Neural cell (in vitro differentiated cells): ENCODE results near the gene ANGPT4. TPM values are rescaled to one million over a fixed set of nuclear protein-coding genes. Genes with fewer than 3 reads are reported as not detected.

Experiments used
- H2AFZ ChIP-seq: fragments of 200-600, 300-800 bp; sonication (generic), shearing (Covaris generic); 2 replicates; pipeline ENCODE4 v1.6.0; 2014; ENCODE audit warnings: low read depth, mild to moderate bottlenecking, antibody characterized with exemption, low read length, moderate library complexity
- H3F3A ChIP-seq: fragments of 200-600 bp; shearing (Covaris generic); 2 replicates; pipeline ENCODE4 v1.6.1; 2016; ENCODE audit warnings: mild to moderate bottlenecking, moderate library complexity, mixed read lengths, antibody characterized with exemption, low read length; ENCODE audit not compliant: insufficient read depth, poor library complexity, severe bottlenecking
- H3K27ac ChIP-seq: fragments of 200-600, 300-800 bp; sonication (generic), shearing (Covaris generic); 2 replicates; pipeline ENCODE4 v1.5.1; 2014; ENCODE audit warnings: mild to moderate bottlenecking, low read length, moderate library complexity
- H3K27me3 ChIP-seq: fragments of 300-800, 200-600 bp; sonication (generic), shearing (Covaris generic); 2 replicates; pipeline ENCODE4 v1.6.0; 2014; ENCODE audit warnings: mild to moderate bottlenecking, low read depth, low read length, moderate library complexity; ENCODE audit not compliant: insufficient read depth
- H3K36me3 ChIP-seq: fragments of 300-800, 200-600 bp; sonication (generic), shearing (Covaris generic); 2 replicates; pipeline ENCODE4 v1.5.1; 2014; ENCODE audit warnings: mild to moderate bottlenecking, antibody characterized with exemption, low read length, moderate library complexity; ENCODE audit not compliant: insufficient read depth
- H3K4me2 ChIP-seq: fragments of 300-800, 200-600 bp; sonication (generic), shearing (Covaris generic); 2 replicates; pipeline ENCODE4 v1.6.0; 2014; ENCODE audit warnings: mild to moderate bottlenecking, low read length
- H3K4me3 ChIP-seq: fragments of 300-800, 200-600 bp; sonication (generic), shearing (Covaris generic); 2 replicates; pipeline ENCODE4 v1.5.1; 2014; ENCODE audit warnings: mild to moderate bottlenecking, low read length, moderate library complexity
- H3K79me2 ChIP-seq: fragments of 200-600 bp; shearing (Covaris generic); replicated peaks from 2 replicates; pipeline ENCODE4 v1.6.0; 2014; ENCODE audit warnings: mild to moderate bottlenecking, low read length, moderate library complexity; ENCODE audit not compliant: insufficient read depth
- H3K9ac ChIP-seq: fragments of 300-800, 200-600 bp; sonication (generic), shearing (Covaris generic); 2 replicates; pipeline ENCODE4 v1.6.1; 2016; ENCODE audit warnings: mild to moderate bottlenecking, low read length, mixed read lengths
- H3K9me2 ChIP-seq: fragments of 200-600 bp; shearing (Covaris generic); 2 replicates; pipeline ENCODE4 v1.6.1; 2016; ENCODE audit warnings: mild to moderate bottlenecking, low read length, mixed read lengths; ENCODE audit not compliant: insufficient read depth
- H3K9me3 ChIP-seq: fragments of 200-600, 300-800 bp; sonication (generic), shearing (Covaris generic); 2 replicates; pipeline ENCODE4 v1.6.1; 2016; ENCODE audit warnings: mild to moderate bottlenecking, mixed run types, low read length, moderate library complexity, mixed read lengths
- H4K20me1 ChIP-seq: fragments of 200-600 bp; shearing (Covaris generic); 2 replicates; pipeline ENCODE4 v1.6.1; 2016; ENCODE audit warnings: mild to moderate bottlenecking, mixed run types; ENCODE audit not compliant: insufficient read depth
- CTCF ChIP-seq: fragments of 450-650 bp; IDR thresholded peaks from 2 replicates; pipeline ENCODE4 v1.5.1; 2014; ENCODE audit warnings: antibody characterized with exemption, mild to moderate bottlenecking, moderate library complexity; ENCODE audit not compliant: poor library complexity, severe bottlenecking
- EP300 ChIP-seq: fragments of 450-650 bp; conservative IDR thresholded peaks from 2 replicates; pipeline ENCODE4 v1.6.1; 2014; ENCODE audit warnings: antibody characterized with exemption, mild to moderate bottlenecking, moderate library complexity; ENCODE audit not compliant: poor library complexity, severe bottlenecking
- EZH2 ChIP-seq: fragments of 200-600, 300-800 bp; shearing (Covaris generic), sonication (generic); IDR thresholded peaks from 2 replicates; pipeline ENCODE4 v1.6.1; 2014; ENCODE audit warnings: antibody characterized with exemption, low read length, borderline replicate concordance, mild to moderate bottlenecking; ENCODE audit not compliant: insufficient read depth, poor library complexity, severe bottlenecking
- MXI1 ChIP-seq: fragments of 450-650 bp; conservative IDR thresholded peaks from 2 replicates; pipeline ENCODE4 v1.6.1; 2014; ENCODE audit warnings: antibody characterized with exemption, mild to moderate bottlenecking; ENCODE audit not compliant: poor library complexity, severe bottlenecking
- POLR2AphosphoS5 ChIP-seq: IDR thresholded peaks from 2 replicates; pipeline ENCODE4 v1.6.1; 2012
- RAD21 ChIP-seq: fragments of 450-650 bp; conservative IDR thresholded peaks from 2 replicates; pipeline ENCODE4 v1.6.1; 2014; ENCODE audit warnings: antibody characterized with exemption, mild to moderate bottlenecking, moderate library complexity
- REST ChIP-seq: IDR thresholded peaks from 2 replicates; pipeline ENCODE4 v1.6.1; 2012; ENCODE audit warnings: borderline replicate concordance
- SMC3 ChIP-seq: fragments of 450-650 bp; conservative IDR thresholded peaks from 2 replicates; pipeline ENCODE4 v1.6.1; 2014; ENCODE audit warnings: antibody characterized with exemption, mild to moderate bottlenecking, moderate library complexity; ENCODE audit not compliant: poor library complexity
- TAF1 ChIP-seq: IDR thresholded peaks from 2 replicates; pipeline ENCODE4 v1.6.1; 2012; ENCODE audit warnings: low read depth
- polyA plus RNA-seq: library from polyadenylated mRNA; depleted of rRNA; stranded (reverse); fragments of >200 nt; gene quantifications from 2 replicates; pipeline ENCODE4 v1.2.3, GENCODE V29; 2014

ANGPT4 gene
- polyA plus RNA-seq, 1 donor from 2014 or later = not detected

DNA sequence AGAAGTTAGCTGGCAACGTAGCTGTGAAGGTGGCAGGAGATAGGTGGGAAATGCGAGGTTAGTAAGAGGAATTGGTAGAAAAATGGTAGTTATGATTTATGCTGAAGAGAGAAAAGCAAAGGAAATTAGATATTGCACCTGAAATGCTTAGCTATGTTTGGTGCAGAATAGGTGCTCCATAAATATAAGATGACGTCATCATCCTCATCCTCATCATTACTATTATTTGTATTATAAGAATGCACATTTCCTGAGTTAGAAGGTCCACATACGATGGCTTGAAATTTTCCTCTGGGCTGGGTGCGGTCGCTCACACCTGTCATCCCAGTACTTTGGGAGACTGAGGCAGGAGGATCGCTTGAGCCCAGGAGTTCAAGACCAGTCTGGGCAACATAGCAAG is 39.5 kb upstream of the ANGPT4 start:
- Histone ChIP-seq H3K9me3 (no peaks in the 10 kb centered on the region), H3K27me3 (no peaks in the 10 kb centered on the region), H2AFZ (no peak overlapping the region), H3K27ac (no peak overlapping the region), H3K9ac (no peak overlapping the region), H3K36me3 (no peaks in the 10 kb centered on the region), H3F3A (no peaks in the 10 kb centered on the region), H3K4me3 (no peak overlapping the region), H3K4me2 (no peak overlapping the region), H4K20me1 (no peaks in the 10 kb centered on the region), H3K79me2 (no peaks in the 10 kb centered on the region), H3K9me2 (no peaks in the 10 kb centered on the region)
- TF ChIP-seq EP300 (no peak), REST (no peak), POLR2AphosphoS5 (no peak), TAF1 (no peak), SMC3 (no peak), EZH2 (no peak), CTCF (no peak), RAD21 (no peak), MXI1 (no peak)

DNA sequence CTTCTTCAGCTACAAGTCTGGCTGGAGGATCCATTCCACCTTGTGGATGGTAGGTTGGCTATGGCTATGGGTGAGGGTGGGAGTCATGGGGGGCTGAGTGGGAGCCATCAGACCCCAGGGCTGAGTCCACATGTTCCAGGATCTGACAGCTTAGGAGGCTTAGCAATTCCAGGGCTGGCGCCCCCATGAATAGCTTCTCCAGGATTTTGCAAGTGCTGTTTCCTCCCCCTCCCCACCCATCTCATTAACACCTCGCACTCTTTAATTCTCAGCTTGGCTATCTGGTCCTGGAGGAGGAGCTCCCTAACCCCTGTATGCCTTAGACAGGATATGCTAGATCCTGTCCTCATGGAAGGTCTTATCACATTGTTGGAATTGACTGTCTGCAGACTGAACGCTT is 39.0 kb upstream of the ANGPT4 start:
- H3K27me3 ChIP-seq = no peaks in the 10 kb centered on the region
- no peak overlapping the region for H2AFZ ChIP-seq
- H3K27ac ChIP-seq = no peak overlapping the region
- H3K9ac ChIP-seq = no peak overlapping the region
- H3K36me3 ChIP-seq = no peaks in the 10 kb centered on the region
- no peaks in the 10 kb centered on the region for H3K9me3 ChIP-seq
- no peaks in the 10 kb centered on the region for H3F3A ChIP-seq
- H3K4me3 ChIP-seq = no peak overlapping the region
- H4K20me1 ChIP-seq = no peaks in the 10 kb centered on the region
- H3K79me2 ChIP-seq = no peaks in the 10 kb centered on the region
- no peak for TF ChIP-seq MXI1
- TF ChIP-seq EP300 = no peak
- TF ChIP-seq REST = no peak
- no peak for TF ChIP-seq SMC3
- no peak for TF ChIP-seq POLR2AphosphoS5
- TF ChIP-seq EZH2 = no peak
- TF ChIP-seq RAD21 = no peak
- no peak for TF ChIP-seq CTCF
- H3K9me2 ChIP-seq = no peaks in the 10 kb centered on the region
- no peak overlapping the region for H3K4me2 ChIP-seq
